Measurements from ENCODE around the gene NLRP8.
"Not testable (repeated sequence)": the region's sequence is repeated elsewhere in the genome, so short reads cannot be mapped to it uniquely, and the experiment has no call there.

The NLRP8 gene

GRCh38 chr19:55947532-55947931 is at the start of gene NLRP8:
Gene NLRP8 (plus strand): TSS chr19:55947832.
- DNase-seq (ENCODE audit: low read depth in 2 of 2) = no peak

GRCh38 chr19:55898911-55899310 is 48.7 kb upstream of the NLRP8 start:
- DNase-seq (ENCODE audit: low read depth in 2 of 2) = no peak

DNA sequence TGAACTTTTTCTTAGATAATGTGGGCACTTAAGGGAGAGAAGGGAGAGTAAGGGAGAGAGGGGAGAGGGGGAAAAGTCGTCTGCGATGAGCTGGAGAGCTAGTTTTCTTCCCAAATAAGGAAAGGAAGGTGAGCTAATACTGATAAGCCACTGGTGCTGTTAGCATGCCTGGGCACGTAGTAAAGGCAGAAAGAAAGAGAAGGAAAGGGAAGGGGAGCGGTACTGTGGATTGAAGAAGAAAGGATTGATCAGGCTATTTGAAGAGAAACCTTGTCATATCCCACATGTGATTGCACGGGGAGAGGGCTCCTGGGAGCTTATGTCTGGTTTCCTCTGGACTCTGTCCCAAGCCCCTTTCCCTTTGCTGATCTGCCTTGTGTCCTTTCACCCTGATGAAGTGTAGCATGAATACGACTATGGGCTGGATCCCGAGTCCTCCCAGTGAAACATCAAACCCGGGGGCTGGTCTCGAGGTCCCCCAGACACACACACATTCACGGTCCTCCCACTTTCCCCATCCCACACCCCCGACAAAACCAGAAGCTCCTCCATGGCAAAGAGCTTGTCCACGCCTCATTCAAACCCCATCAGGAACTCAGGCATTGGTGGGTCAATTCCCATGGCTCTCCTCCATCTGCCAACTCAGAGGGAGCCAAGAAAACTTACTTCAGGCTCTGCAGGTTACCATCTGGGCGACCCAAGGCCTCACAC is 46.1 kb upstream of the NLRP8 start:
- no peak for DNase-seq (ENCODE audit: low read depth in 2 of 2)

DNA sequence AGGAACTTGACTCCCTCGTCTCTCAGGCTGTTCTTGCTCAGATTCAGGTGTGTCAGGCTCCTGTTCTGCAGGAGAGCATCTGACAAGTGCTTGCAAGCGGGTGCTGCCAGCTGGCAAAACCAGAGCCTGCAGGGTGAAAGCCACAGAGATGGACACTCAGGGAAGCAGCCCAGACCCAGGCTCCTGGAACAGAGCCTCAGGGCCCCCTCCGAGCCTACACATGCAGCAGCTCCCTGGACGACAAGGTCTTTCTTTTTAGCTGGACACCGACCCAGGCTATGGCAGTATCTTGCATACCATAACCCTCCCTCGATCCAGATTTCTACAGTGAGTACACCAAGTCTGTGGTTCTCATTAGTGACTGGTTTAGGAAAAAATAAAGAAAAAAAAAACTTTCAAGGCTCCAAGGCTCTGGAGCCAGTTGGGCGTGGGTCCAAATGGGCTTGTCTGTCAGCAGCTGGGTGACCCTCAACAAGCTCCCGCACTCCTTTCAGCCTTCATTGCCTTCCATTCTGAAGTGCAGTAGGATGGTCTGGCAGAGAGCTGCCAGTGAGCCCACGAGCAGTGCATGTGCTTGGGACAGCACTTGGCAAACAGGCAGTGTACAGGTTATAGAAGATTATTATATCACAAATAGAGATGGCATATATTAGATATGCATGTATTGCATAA is 45.4 kb upstream of the NLRP8 start:
- DNase-seq (ENCODE audit: low read depth in 2 of 2) = no peak

DNA sequence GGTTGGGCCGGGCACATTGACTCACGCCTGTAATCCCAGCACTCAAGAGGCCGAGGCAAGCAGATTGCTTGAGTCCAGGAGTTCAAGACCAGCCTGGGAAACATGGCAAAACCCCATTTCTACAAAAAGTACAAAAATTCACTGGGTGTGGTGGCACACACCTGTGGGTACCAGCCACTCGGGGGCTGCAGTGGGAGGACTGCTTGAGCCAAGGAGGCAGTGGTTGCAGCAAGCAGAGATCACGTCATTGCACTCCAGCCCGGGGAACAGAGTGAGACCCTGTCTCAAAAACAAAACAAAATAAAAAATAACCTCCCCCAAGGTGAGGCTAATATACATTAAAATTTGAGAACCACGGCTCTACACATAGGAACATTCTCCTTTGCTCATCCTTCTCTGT is 40.3 kb upstream of the NLRP8 start:
- DNase-seq (ENCODE audit: low read depth in 2 of 2) = no peak

DNA sequence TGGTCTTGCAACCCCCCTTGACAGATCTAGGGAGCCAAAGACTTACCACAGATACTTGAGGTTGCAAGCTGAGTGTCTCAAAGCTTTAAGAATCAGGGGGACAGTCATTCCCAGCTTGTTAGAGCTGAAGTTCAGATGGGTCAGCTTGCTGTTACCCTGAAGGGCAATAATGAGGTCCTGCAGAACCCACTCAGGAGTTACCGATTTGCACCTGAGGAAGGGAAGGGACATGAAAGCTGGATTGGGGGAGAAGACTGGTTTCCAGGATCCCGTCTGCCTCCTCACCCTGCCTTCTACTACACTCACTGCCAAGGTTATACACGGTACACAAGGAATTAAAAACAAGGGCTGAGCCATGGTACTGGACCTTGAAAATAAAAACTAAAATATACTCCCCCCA is 39.9 kb upstream of the NLRP8 start:
- no peak for DNase-seq (ENCODE audit: low read depth in 2 of 2)

GRCh38 chr19:55909801-55910200 is 37.8 kb upstream of the NLRP8 start:
- DNase-seq (ENCODE audit: low read depth in 2 of 2) = no peak

GRCh38 chr19:55912916-55913315 is 34.7 kb upstream of the NLRP8 start:
- DNase-seq (ENCODE audit: low read depth in 2 of 2) = no peak

DNA sequence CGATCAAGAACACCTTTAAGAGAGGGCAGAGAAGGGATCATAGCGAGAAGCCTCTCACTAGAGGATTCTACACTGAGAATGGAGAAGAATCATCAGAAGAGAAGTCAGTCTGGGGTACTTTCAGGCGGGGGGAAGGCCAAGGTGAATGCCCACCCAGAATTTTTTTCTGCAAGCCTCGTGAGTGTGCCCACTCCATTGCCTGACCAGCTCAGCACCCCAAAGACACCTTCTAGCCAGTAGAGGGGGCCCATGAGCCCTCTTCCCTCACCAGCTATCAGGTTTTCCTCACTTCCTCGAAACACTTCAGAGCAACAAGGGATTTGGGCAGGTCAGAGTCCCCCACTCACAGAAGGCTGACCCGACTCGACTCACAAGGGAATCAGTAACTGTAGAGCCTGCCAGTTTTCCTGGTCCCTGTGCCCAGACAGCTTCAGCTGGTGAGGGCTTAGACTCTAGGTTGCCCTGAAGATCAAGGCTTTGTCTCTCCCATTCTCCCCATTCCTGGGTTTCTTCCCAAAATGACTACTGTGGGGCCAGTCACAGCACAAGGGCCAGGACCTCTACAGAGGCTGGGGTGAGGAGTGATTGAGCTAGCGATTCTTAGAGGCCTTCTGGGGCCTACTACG is 33.9 kb upstream of the NLRP8 start:
- no peak for DNase-seq (ENCODE audit: low read depth in 2 of 2)

GRCh38 chr19:55923556-55923955 is 24.1 kb upstream of the NLRP8 start:
- no peak for DNase-seq (ENCODE audit: low read depth in 2 of 2)

DNA sequence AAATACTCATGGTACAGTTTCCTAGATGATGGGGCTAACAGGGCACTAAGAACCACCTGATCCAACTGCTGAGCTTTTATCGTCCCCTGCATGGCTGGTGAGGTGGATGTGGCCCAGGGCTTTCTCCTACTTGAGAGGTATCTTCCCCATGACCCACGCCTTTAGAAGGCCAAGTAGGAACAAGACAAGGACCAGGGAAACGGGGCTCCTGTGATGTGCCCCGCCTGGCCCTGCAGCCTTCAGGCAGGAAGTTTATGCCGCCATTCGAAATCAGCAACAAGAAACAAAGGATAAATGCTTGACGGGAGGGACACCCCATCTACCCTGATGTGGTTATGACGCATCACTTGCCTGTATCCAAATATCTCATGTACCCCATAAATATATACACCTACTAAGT is 19.6 kb upstream of the NLRP8 start:
- DNase-seq (ENCODE audit: low read depth in 2 of 2) = no peak

DNA sequence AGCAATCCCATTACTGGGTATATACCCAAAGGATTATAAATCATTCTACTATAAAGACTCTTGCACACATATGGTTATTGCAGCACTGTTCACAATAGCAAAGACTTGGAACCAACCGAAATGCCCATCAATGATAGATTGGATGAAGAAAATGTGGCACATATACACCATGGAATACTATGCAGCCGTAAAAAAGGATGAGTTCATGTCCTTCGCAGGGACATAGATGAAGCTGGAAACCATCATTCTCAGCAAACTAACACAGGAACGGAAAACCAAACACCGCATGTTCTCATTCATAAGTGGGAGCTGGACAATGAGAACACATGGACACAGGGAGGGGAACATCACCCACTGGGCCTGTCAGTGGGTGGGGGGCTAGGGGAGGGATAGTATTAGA is 18.4 kb upstream of the NLRP8 start:
- DNase-seq (ENCODE audit: low read depth in 2 of 2) = not testable (repeated sequence)

- DNase-seq (ENCODE audit: low read depth in 2 of 2) = no peak
Measured at GRCh38 chr19:55930996-55931515, 16.6 kb upstream of the NLRP8 start.

DNA sequence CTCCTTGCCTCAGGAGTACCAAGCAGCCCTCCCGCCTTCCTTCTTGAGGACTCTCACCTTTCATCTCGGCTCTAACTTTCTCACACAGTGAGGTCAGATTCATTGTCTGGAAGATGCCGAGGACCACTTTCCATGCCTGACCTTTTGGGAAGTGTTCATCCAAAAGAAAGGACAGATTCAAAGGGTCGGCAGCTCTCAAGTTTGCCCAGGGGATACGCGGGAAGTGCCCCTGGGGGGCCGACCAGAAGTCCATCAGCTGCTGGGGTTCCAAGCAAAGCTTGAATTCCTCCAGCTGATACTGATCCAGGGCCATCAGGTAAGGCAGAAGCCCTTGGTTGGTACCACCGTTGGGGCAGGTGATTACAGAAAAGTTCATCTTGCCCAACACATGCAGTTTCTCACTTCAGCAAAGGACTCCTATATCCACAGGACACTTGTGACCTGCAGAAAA is 15.7 kb upstream of the NLRP8 start, which contains the start of gene NLRP13:
TSS of gene NLRP13 (minus strand) at position 401 of the 451 bp plus-strand sequence. CDS start at position 376, 25 bp downstream.
- no peak for DNase-seq (ENCODE audit: low read depth in 2 of 2)

DNA sequence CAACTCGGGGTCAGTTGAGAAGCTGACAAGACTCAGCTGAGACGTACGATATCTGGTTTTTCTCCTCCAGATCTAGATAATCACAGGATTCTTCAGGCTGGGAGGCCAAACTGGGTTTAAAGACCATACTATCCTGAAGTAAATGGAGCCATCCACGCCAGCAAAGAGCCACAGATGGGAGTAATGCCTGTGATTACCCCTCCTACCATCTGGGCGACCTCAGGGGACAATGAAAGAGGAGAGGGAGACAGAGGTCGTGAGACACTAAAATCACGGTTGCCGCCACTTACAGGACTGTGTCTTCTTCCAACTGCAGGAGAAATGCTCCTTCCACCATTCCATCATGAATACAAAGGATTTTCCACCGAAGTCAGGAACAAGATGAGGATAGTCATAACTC is 12.4 kb upstream of the NLRP8 start:
- no peak for DNase-seq (ENCODE audit: low read depth in 2 of 2)

- DNase-seq (ENCODE audit: low read depth in 2 of 2) = no peak
Measured at GRCh38 chr19:55939206-55939605, 8.4 kb upstream of the NLRP8 start.

DNA sequence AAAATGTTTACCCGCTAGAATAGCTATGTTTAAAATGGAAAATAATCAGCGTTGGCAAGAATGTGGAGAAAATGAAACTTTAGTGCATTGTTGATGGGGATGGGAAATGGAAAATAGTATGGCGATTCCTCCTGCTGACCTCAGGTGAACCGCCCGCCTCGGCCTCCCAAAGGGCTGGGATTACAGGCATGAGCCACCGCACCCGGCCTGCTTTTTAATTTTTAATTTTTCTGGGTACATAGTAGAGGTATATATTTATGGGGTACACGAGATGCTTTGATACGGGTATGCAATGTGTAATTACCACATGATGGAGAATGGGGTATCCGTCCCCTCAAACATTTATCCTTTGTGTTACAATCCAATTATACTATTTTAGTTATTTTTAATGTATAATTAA is 7.3 kb upstream of the NLRP8 start:
- DNase-seq (ENCODE audit: low read depth in 2 of 2) = no peak

DNA sequence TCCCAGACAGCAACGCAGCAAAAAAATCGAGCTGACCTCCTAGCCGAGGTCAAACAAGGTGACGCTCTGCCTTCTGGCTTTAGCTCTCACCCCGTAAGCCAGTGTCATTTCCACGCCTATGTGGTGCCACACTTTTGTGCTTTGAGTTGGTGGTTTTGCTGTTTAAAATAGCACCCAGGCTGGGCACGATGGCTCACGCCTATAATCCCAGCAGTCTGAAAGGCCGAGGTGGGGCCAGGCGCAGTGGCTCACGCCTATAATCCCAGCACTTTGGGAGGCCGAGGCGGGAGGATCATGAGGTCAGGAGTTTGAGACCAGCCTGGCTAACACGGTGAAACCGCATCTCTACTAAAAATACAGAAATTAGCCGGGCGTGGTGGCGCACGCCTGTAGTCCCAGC is 2.9 kb downstream of the NLRP8 start:
- not testable (repeated sequence) for DNase-seq (ENCODE audit: low read depth in 2 of 2)

DNA sequence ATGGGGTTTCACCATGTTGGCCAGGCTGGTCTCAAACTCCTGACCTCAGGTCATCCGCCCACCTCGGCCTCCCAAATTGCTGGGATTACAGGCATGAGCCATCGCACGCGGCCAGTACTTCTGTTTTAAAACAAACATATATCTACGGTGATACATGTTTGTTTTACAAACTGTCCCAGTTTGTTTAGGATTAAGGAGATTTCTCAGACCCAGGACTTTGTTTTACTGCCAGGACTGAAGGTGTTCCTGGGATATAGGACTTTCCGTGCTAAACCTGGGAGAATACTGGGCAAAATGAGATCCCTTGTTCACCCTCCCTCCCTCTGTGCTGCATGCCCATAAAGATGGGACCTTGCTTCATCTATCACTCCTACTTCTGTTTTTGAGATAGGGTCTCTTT is 8.8 kb downstream of the NLRP8 start:
- no peak for DNase-seq (ENCODE audit: low read depth in 2 of 2)

- DNase-seq (ENCODE audit: low read depth in 2 of 2) = no peak
Measured at GRCh38 chr19:55958356-55958755, 10.7 kb downstream of the NLRP8 start.

DNA sequence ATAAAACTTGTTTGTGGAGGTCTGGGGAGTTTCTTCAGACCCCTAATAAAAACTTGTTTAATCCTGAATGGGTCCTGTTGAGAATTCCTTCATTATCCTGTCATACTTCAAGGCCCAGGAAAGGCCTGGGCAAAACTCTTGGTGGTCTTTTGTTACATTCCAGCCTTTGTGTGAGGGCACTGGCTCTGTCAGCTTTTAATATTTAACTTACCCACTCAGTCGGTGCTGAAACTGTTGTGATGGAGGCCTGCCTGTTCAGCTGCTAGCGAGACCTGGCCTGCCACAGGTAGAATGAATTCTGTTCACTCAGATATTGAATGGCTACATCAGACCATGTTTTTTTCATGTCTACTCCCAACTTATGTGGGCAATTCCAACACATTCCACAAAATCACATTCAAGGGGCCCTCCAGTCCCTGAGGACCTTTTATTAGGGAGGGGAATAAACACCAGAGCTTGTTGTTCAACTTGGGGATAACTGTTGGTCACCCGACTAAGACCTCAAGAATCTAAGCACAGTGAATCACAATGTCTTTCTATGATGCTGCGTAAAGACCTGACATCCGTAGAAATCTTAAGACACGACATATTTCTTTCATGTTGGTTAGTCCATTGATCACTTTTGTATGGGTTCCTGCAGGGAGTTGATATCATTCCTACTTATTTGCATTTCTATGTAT is 12.5 kb downstream of the NLRP8 start:
- DNase-seq (ENCODE audit: low read depth in 2 of 2) = no peak

GRCh38 chr19:55962186-55962585 is 14.6 kb downstream of the NLRP8 start:
- DNase-seq (ENCODE audit: low read depth in 2 of 2) = no peak

Measured in stimulated activated CD8-positive, alpha-beta memory T cell treated with anti-CD3 and anti-CD28 coated beads, Interleukin-7, amount 100 ng/mL, for 4 hours (primary cell).